ENCODE measurements around the gene LIN52. TPM values are rescaled to one million over a fixed set of nuclear protein-coding genes. Genes with fewer than 3 reads are reported as not detected.

LIN52 gene
- total and polyA plus RNA-seq, 2 of the 13 experiments (the other 11 are each of a cell fraction or from before 2014, with no cell fraction given): 11.4 to 23.3 TPM

DNA sequence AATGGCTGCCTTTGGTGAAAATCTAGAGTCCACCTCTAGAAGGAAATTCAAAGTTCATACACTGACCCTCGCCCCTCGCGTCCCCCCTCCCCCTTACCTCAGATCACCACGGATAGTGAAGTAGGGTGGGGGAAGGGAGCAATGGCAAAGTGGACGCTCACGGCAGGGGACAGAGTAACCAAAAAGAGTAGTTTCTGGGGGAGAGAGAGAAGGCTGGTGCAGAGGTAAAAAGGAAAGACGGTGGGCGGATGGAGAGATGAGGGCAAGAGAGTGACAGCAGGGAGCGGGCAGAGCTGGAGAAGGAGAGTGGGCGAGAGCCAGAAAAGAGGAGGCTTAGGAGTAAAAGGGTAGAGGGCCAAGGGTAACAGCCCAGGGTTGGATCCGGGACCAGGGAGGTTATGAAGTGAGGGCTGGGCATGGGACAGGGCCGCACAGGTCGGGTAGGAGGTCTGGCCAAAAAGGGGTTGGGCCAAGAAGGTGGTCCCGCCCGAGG is 926 bp upstream of the LIN52 start (continued):
- TF ChIP-seq ZNF687 (CRISPR knock-in tag; IDR thresholded peaks at IDR 0.05) (no peak), NRL (CRISPR knock-in tag; IDR thresholded peaks at IDR 0.05; ENCODE audit: borderline replicate concordance) (peak; percentile 80; the same call in 1 of the 2 replicates), ZNF446 (CRISPR knock-in tag; IDR thresholded peaks at IDR 0.05) (peak; percentile 17; the same call in 1 of the 2 replicates), MEIS2 (CRISPR knock-in tag; IDR thresholded peaks at IDR 0.05) (0 out of 2 replicates have a peak, but pooled peaks have one; percentile 16), TAF1 (CRISPR knock-in tag; IDR thresholded peaks at IDR 0.05) (no peak), HNF1A (IDR thresholded peaks at IDR 0.05; ENCODE audit: low read depth) (no peak), HNF1A (CRISPR knock-in tag; IDR thresholded peaks at IDR 0.05; ENCODE audit: borderline replicate concordance) (0 out of 2 replicates have a peak, but pooled peaks have one; percentile 11), ZNF354B (CRISPR knock-in tag; IDR thresholded peaks at IDR 0.05) (0 out of 2 replicates have a peak, but pooled peaks have one; percentile 46), ZNF772 (CRISPR knock-in tag; IDR thresholded peaks at IDR 0.05) (0 out of 2 replicates have a peak, but pooled peaks have one; percentile 45), TARDBP (CRISPR knock-in tag; IDR thresholded peaks at IDR 0.05) (peak; percentile 55; the same call in 1 of the 2 replicates), ARID2 (CRISPR knock-in tag; IDR thresholded peaks at IDR 0.05; ENCODE audit: borderline replicate concordance) (no peak; the same call in 1 of the 2 replicates), ZNF605 (CRISPR knock-in tag; IDR thresholded peaks at IDR 0.05) (peak; percentile 52), ZNF292 (CRISPR knock-in tag; IDR thresholded peaks at IDR 0.05; ENCODE audit: borderline replicate concordance, low read depth) (0 out of 2 replicates have a peak, but pooled peaks have one; percentile 20), ZNF746 (CRISPR knock-in tag; IDR thresholded peaks at IDR 0.05) (peak; percentile 59; the same call in 1 of the 2 replicates), ZNF816 (CRISPR knock-in tag; IDR thresholded peaks at IDR 0.05; ENCODE audit: borderline replicate concordance) (0 out of 2 replicates have a peak, but pooled peaks have one; percentile 22)
- TF ChIP-seq, protein P1, sequence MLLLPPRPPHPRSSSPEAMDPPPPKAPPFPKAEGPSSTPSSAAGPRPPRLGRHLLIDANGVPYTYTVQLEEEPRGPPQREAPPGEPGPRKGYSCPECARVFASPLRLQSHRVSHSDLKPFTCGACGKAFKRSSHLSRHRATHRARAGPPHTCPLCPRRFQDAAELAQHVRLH (CRISPR knock-in tag; IDR thresholded peaks at IDR 0.05; ENCODE audit: borderline replicate concordance, low read depth): no peak
- TF ChIP-seq, protein P2, sequence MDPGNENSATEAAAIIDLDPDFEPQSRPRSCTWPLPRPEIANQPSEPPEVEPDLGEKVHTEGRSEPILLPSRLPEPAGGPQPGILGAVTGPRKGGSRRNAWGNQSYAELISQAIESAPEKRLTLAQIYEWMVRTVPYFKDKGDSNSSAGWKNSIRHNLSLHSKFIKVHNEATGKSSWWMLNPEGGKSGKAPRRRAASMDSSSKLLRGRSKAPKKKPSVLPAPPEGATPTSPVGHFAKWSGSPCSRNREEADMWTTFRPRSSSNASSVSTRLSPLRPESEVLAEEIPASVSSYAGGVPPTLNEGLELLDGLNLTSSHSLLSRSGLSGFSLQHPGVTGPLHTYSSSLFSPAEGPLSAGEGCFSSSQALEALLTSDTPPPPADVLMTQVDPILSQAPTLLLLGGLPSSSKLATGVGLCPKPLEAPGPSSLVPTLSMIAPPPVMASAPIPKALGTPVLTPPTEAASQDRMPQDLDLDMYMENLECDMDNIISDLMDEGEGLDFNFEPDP (CRISPR knock-in tag; conservative IDR thresholded peaks at IDR 0.05): no peak

Measured in HepG2 (cell line).